Measurements from ENCODE around the gene USP27X. TPM values are rescaled to one million over a fixed set of nuclear protein-coding genes. Genes with fewer than 3 reads are reported as not detected.

The USP27X gene
- total and polyA plus RNA-seq, 4 donors, result 0.26 to 4.7 (median 1.2) TPM

DNA sequence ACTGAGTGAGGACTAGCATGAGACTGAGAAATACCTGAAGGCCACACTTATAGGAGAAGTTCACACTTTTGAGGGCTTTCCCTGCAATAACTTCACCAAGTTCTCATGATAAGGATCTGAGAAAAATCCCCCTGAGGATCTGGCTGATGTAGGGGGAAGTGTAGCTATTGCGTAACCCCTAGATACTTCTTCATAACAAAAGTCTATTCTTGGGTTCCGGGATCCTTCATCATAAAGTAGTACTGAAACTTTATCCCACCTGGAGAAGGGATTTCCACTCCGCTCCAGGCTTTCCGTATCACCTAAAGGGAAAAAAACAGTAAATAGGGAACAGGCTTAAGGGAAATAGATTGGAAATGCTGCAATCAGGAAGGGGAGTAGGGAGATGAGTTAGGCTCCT is 13.3 kb downstream of the USP27X start (continued):
- no peak for TF ChIP-seq ATF3 (IDR thresholded peaks at IDR 0.05)

- H3K9ac ChIP-seq (ENCODE audit: low read depth in 1 of 2, low read length in 2 of 2), result no peak overlapping the region
- H3K27me3 ChIP-seq (ENCODE audit: control insufficient read depth in 4 of 4, insufficient read depth in 4 of 4, low read length in 3 of 4), result no peaks in the 10 kb centered on the region
- 81% methylated on average over 4 of the region's 4 CpGs for WGBS
- H3K4me3 ChIP-seq (ENCODE audit: low read depth in 1 of 3, low read length in 3 of 3), result no peak overlapping the region
- TF ChIP-seq TAF1 (conservative IDR thresholded peaks at IDR 0.05), result no peak
- TF ChIP-seq ZBTB33 (IDR thresholded peaks at IDR 0.05), result no peak
- no peak for TF ChIP-seq CTCF (IDR thresholded peaks at IDR 0.05; ENCODE audit: low read depth, low read length, missing input control)
- no peak for TF ChIP-seq YY1 (IDR thresholded peaks at IDR 0.05)
- no peak for TF ChIP-seq ATF3 (IDR thresholded peaks at IDR 0.05)
- no peak for TF ChIP-seq RXRA (IDR thresholded peaks at IDR 0.05)
- no peak for TF ChIP-seq JUND (IDR thresholded peaks at IDR 0.05)
- DNase-seq (ENCODE audit: low spot score), result no peak
- H3K27ac ChIP-seq (ENCODE audit: low read depth in 1 of 2, low read length in 2 of 2), result no peak overlapping the region
- no peaks in the 10 kb centered on the region for H3K4me1 ChIP-seq (ENCODE audit: control insufficient read depth in 4 of 4, insufficient read depth in 4 of 4, low read length in 3 of 4)
- peaks cover 0 to 5% (median 1%) of the 10 kb centered on the region in 4 donors for H3K9me3 ChIP-seq (ENCODE audit: control insufficient read depth in 4 of 4, low read length in 3 of 4)
- no peaks in the 10 kb centered on the region for H3K36me3 ChIP-seq (ENCODE audit: control insufficient read depth in 4 of 4, insufficient read depth in 3 of 4, low read depth in 1 of 4, low read length in 3 of 4)
Measured at GRCh38 chrX:49896951-49897350, 17.7 kb downstream of the USP27X start.

GRCh38 chrX:49901048-49901447 is 21.8 kb downstream of the USP27X start:
- no peak for DNase-seq (ENCODE audit: low spot score)
- Histone ChIP-seq H3K9ac (ENCODE audit: low read depth in 1 of 2, low read length in 2 of 2) (no peak overlapping the region), H3K36me3 (ENCODE audit: control insufficient read depth in 4 of 4, insufficient read depth in 3 of 4, low read depth in 1 of 4, low read length in 3 of 4) (no peaks in the 10 kb centered on the region), H3K27me3 (ENCODE audit: control insufficient read depth in 4 of 4, insufficient read depth in 4 of 4, low read length in 3 of 4) (no peaks in the 10 kb centered on the region), H3K4me3 (ENCODE audit: low read depth in 1 of 3, low read length in 3 of 3) (no peak overlapping the region), H3K4me1 (ENCODE audit: control insufficient read depth in 4 of 4, insufficient read depth in 4 of 4, low read length in 3 of 4) (no peaks in the 10 kb centered on the region), H3K9me3 (ENCODE audit: control insufficient read depth in 4 of 4, low read length in 3 of 4) (peaks cover 0 to 9% (median 1%) of the 10 kb centered on the region in 4 donors), H3K27ac (ENCODE audit: low read depth in 1 of 2, low read length in 2 of 2) (no peak overlapping the region)
- TF ChIP-seq EGR1 (IDR thresholded peaks at IDR 0.05; ENCODE audit: low read depth in 2 of 2) (no peak), CTCF (IDR thresholded peaks at IDR 0.05; ENCODE audit: low read depth, low read length, missing input control) (no peak), RXRA (IDR thresholded peaks at IDR 0.05) (no peak), RAD21 (IDR thresholded peaks at IDR 0.05) (no peak), FOXA2 (IDR thresholded peaks at IDR 0.05) (no peak), REST (IDR thresholded peaks at IDR 0.05) (no peak), ATF3 (IDR thresholded peaks at IDR 0.05) (no peak), YY1 (IDR thresholded peaks at IDR 0.05) (no peak), JUND (IDR thresholded peaks at IDR 0.05) (no peak), NR2F2 (IDR thresholded peaks at IDR 0.05) (no peak), FOXA1 (IDR thresholded peaks at IDR 0.05) (no peak), GABPA (IDR thresholded peaks at IDR 0.05 in 1 of 2, conservative IDR thresholded peaks at IDR 0.05 in 1 of 2) (no peak), HNF4A (conservative IDR thresholded peaks at IDR 0.05) (no peak), TAF1 (conservative IDR thresholded peaks at IDR 0.05) (no peak), SP1 (IDR thresholded peaks at IDR 0.05) (no peak), ZBTB33 (IDR thresholded peaks at IDR 0.05) (no peak)
- TF ChIP-seq, protein P1, sequence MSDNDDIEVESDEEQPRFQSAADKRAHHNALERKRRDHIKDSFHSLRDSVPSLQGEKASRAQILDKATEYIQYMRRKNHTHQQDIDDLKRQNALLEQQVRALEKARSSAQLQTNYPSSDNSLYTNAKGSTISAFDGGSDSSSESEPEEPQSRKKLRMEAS (IDR thresholded peaks at IDR 0.05), result no peak

Measured in liver (tissue), 9 donors.